ENCODE results near the gene SAMD8.
"Not testable (repeated sequence)": the region's sequence is repeated elsewhere in the genome, so short reads cannot be mapped to it uniquely, and the experiment has no call there.

The SAMD8 gene

DNA sequence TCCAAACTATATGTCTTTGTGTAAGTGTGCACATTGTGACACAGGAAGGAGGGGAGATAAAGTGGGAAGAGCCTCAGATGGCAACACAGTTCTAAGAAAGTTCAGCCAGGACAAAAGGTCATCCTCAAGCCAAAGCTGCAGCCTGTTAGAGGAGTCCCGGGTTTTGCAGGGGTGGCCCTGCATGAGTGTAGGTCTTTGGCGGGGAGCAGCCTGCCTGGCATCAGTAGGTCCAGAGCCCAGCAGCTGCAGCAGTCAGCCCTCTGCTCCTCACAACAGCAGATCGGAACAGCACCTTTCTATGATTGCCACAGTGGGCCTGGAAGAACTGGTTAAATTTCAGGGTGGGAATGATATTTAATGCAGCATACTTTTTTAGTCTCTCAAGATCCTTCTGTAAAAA, 85.6 kb downstream of the SAMD8 start:
- no peak for DNase-seq

- DNase-seq = no peak
These were observed 86.5 kb downstream of the SAMD8 start for GRCh38 chr10:75197906-75198305.

DNA sequence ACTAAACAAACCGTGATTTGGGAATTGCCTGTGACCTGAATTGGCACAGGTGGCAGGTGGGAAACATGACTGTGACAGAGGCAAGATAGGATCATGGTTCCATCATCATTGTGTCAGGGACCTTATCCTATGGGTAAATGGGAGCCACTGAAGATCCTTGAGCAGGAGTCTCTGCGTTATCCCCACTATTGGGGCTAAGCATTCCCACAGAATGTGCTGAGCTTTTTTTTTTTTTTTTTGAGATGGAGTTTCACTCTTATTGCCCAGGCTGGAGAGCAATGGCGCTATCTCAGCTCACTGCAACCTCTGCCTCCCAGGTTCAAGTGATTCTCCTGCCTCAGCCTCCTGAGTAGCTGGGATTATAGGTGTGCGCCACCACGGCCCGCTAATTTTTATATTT, 88.5 kb downstream of the SAMD8 start:
- not testable (repeated sequence) for DNase-seq

DNA sequence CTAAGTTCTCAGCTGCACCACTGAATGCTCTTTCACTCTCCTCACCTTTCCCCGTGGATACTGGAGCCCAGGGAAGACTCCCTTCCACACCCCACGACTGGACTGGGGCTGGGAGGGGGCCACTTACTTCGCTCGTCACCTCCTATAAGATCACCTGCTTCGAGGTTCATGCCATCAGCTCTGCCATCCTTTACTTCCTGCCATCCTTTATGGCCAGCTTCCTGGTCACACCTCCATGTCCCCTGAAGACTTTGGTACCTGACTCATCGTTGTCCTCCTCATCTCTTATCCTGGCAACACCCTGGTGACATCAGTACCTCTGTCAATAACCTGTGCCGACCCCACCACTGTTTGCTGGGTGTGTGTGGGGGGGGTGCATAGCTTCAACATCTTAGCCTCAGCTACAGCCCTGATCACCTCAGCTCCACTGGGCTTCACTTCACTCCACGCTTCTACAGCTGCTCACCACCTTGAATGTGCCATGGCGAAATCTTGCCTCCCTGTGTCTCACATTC, 90.4 kb downstream of the SAMD8 start:
- DNase-seq = no peak

DNA sequence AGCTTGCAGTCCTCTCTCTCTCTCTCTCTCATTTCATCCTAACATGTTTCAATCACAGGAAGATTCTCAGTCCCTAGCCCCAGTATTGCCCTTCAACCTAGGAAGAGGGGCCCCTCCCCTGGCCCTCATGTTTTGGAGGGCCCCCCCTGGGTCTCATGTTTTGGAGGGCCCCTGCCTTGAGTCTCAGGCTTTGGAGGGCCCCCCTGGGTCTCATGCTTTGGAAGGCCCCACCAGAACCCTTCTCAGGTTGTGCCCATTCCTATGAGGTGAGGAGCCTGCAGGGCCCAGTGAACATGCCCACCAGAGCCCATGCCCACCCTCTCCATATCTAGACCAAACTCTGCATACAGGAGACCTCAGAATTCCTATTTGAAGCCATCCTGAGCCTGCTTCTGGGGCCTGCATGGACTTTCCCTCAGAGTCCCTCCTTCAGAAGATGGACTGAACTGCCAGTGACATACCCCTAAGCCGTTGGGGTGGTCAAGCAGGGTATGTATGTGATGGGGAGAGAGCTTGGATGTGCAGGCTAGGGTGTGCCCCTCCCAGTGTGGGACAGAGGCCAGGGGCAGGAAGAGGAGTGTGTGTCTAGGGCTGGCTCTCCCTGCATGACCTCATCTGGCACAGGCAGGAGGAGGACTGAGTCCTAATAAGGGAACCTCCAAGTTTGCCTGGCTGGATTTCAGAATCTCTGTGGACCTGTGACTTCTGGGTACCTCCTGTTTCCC, 91.0 kb downstream of the SAMD8 start:
- DNase-seq = no peak

GRCh38 chr10:75203046-75203620, 91.7 kb downstream of the SAMD8 start:
- DNase-seq = not testable (repeated sequence)

DNA sequence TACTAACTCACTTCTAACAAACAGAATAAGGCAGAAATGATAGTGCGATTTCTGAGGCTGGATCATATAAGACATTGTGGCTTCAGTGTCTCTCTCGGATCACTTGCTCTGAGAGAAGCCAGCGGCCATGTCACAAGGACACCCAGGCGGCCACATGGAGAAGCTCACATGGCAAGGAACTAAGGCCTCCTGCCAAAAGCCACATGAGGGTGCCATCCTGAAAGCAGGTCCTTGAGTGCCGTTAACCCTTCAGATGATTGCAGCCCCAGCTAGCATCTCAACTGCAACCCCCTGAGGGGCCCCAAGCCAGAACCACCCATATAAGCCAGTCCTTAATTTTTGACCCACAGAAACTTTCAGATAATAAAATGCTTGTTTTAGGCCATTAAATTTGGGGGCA, 92.3 kb downstream of the SAMD8 start:
- no peak for DNase-seq

- DNase-seq = no peak
These were observed 94.5 kb downstream of the SAMD8 start for GRCh38 chr10:75205908-75206307.

GRCh38 chr10:75206638-75207037, 95.2 kb downstream of the SAMD8 start:
- DNase-seq = not testable (repeated sequence)

DNA sequence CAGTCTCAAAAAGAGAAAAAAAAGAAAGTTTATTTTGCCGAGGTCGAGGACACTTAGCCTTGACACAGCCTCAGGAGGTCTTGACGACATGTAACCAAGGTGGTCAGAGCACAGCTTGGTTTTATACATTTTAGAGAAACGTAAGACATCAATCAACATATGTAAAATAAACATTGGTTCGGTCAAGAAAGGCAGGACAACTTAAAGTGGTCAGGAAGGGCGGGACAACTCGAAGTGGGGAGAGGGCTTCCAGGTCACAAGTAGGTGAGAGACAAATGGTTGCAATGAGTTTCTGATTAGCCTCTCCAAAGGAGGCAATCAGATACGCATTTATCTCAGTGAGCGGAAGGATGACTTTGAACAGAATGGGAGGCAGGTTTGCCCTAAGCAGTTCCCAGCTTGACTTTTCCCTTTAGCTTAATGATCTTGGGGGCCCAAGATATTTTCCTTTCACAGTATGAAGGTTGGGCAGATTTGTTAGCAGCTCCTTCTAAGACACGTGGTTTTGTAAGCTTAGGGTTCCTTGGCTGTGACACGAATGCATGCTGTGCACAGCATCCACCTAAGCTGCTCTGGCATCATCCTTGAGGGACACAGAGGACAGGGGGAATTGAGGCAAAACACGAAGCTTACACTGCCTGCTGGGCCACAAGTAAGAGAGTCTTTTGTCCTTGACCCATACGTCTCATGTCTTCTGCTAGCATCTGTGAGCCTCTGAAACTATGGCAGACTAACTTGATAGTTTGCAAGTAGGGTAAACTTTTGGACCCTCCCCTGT, 95.8 kb downstream of the SAMD8 start:
- DNase-seq = no peak

DNA sequence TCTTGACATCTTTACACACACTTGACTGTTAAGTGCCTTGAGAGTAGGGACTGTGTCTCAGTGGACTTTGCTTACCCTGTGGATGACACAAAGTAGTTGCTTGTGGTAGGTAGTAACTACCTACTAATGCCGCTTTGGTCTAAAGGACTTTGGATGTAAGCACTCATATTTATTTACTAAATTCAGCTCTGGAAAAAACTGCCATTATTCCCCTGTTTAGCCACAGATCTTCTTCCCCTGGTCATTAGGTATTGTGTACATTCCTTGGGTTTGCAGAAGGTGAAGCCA, 96.3 kb downstream of the SAMD8 start:
- no peak for DNase-seq

DNA sequence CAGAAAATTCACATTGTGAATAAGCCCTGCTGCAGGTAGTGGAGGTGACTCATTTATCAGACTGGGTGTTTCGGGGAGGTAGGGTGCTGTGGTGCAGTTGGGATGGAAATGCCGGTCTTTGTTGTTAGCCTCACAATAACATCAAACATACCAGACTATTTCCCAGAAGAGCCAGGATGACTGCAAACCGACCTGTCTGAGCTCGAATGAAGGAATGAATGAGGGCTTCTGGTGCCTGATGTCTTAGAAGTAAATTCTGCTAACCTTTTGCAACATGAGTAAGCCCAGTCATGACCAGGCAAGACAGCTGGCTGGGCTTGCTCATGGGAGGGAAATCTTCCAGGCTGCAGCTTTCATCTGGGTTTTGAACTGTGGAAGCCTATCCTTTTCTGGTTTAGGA, 96.7 kb downstream of the SAMD8 start:
- DNase-seq = no peak

GRCh38 chr10:75209086-75209920, 97.8 kb downstream of the SAMD8 start:
- DNase-seq = no peak

- peak in 1 of 2 experiments; percentile 46 for DNase-seq
These were observed 98.4 kb downstream of the SAMD8 start for GRCh38 chr10:75209921-75210281.

DNA sequence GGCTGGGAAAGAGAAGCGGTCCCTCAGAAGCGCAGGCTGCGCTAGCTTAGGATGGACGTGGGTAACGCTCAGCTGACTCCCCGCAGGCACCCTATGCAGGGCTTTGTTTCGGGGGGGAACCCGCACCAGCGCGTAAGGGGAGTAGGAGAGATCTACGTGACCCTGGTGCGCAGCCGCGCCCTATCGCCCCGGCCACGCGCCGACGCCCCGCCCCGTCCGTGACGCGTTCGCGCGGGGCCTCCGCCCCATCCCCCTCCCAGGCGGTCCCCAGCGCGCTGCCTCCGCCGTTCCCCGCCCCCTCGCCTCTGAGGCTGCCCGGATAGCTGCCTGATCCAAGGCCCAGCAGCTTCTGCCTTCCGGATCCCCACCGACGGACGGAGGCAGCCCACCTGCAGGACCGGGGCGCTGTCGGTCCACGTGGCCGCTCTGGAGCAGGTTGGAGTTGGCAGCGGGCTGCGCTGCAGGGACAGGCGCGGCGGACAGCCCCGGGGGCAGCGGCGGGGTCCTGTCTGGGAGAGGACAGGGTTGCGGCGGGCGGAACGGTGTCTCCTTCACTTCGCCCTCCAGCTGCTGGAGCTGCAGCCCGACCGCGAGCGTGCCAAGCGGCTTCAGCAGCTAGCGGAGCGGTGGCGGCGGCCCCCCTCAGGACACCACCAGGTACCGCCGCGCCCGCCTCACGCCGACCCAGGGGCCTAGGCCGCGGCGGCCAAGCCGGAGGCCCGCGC, 99.0 kb downstream of the SAMD8 start, which contains the start of gene VDAC2:
Gene VDAC2 (plus strand): TSS at position 515 of the 725 bp plus-strand sequence. CDS start 363 bp downstream, outside the sequence.
- DNase-seq = peak; percentile 73 to 76

DNA sequence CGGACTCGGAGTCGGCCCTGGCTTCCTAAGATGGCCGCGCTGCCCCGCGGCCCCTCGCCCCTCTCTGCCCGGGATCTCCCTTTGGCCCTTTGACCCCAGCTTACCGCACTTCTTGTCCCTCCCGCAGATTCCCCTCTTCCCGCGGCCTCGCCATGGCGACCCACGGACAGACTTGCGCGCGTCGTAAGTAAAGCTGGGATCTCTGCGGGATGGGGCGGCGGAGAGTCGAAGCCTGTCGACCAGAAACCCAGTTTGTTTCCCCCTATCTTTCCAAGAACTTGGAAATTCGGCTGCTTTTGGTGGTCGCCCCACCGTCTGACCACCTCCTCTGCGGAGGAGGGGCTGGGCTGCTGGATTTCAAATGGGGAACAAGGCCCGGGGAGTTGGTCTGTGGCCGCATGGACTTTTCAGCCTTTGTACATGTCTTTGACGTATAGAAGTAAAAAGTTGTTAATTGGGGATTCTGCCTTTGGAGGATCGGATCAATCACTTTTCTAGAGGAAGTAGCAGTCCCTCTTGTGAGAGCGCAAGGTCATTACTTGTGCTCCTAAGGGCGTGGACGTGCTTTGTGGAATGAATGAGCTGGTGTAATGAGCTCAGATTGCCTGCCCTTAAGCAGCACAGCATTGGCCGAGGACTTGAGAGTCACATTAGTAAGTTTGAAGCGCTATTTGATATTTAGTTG, 99.7 kb downstream of the SAMD8 start:
- no peak for DNase-seq

- no peak for DNase-seq
These were observed 100.9 kb downstream of the SAMD8 start for GRCh38 chr10:75212343-75212742.

DNA sequence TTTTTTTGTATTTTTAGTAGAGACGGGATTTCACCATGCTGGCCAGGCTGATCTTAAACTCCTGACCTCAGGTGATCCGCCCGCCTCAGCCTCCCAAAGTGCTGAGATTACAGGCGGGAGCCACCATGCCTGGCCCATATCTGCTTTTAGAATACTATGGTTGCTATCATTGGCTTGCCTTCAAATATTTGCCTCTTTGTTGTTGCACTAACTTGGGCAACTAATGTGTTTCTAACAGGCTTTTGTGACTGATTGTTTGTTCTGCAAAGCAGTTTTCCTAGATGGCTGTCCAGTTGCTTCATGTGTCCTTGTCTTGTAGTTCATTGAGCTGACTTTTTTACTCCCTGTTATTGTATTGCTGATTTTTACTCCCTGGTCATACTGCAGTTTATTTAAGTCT, 108.8 kb downstream of the SAMD8 start:
- DNase-seq = no peak

GRCh38 chr10:75221492-75221891, 110.0 kb downstream of the SAMD8 start:
- not testable (repeated sequence) for DNase-seq

DNA sequence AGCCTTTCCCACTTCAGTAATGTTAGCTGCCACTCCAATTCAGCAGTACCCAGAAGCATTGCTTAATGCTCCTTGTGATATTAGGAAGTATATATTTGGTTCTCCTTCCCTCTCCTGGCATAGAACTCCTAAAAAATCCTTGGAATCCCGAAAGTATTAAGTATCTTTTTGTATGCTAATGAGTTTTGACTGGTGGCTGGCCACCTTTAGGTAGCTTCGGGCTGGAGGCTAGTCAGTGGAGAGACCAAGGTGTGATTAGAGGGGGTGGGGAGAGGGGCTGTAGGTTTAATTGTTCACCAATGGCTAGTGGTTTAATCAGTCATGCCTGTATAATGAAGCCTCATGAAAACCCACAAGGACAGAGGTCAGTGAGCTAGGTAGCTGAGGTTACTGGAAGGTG, 112.1 kb downstream of the SAMD8 start:
- no peak for DNase-seq

GRCh38 chr10:75226095-75226494, 114.6 kb downstream of the SAMD8 start:
- no peak for DNase-seq

DNA sequence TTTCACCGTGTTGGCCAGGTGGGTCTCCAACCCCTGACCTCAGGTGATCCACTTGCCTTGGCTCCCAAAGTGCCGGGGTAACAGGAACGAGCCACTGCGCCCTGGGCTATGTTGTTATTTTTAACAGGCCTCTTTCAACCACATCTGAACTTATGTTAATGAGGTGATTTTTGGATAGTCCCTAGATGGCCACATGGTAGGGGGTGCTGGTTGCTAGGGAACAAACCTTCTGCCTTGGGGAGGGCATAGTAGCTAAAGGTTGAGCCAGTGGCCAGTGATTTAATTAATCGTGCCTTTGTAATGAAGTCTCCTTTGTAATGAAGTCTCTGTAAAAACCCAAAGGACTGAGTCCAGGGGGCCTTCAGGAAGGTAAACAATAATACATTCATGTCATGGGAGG, 115.2 kb downstream of the SAMD8 start:
- no peak for DNase-seq

Measured in NCI-H187 (cell line).